Choroid plexus epithelial cell (primary cell): ENCODE results near the gene ZFHX3.

ENCODE experiments used
- DNase-seq: peaks from one replicate; pipeline ENCODE4 v3.0.0-alpha.2; 2010; ENCODE audit warnings: low read depth
- H3K4me3 ChIP-seq: 2 replicates; pipeline ENCODE4 v1.5.1; 2011; ENCODE audit warnings: low read depth, mild to moderate bottlenecking, control low read depth, low read length, moderate library complexity
- TF ChIP-seq, protein P1 (sequence below): conservative IDR thresholded peaks from 2 replicates; pipeline ENCODE4 v1.5.1; 2011; ENCODE audit warnings: low read depth, mild to moderate bottlenecking, control low read depth, inconsistent platforms, low read length, moderate library complexity

The ZFHX3 gene

GRCh38 chr16:72841506-72841905 is 206.4 kb downstream of the ZFHX3 start:
- TF ChIP-seq, protein P1, sequence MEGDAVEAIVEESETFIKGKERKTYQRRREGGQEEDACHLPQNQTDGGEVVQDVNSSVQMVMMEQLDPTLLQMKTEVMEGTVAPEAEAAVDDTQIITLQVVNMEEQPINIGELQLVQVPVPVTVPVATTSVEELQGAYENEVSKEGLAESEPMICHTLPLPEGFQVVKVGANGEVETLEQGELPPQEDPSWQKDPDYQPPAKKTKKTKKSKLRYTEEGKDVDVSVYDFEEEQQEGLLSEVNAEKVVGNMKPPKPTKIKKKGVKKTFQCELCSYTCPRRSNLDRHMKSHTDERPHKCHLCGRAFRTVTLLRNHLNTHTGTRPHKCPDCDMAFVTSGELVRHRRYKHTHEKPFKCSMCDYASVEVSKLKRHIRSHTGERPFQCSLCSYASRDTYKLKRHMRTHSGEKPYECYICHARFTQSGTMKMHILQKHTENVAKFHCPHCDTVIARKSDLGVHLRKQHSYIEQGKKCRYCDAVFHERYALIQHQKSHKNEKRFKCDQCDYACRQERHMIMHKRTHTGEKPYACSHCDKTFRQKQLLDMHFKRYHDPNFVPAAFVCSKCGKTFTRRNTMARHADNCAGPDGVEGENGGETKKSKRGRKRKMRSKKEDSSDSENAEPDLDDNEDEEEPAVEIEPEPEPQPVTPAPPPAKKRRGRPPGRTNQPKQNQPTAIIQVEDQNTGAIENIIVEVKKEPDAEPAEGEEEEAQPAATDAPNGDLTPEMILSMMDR: no peak
- no peak overlapping the region for H3K4me3 ChIP-seq
- no peak for DNase-seq

- TF ChIP-seq, protein P1: no peak
- no peak for DNase-seq
Measured at GRCh38 chr16:72840631-72841381, 207.1 kb downstream of the ZFHX3 start.

DNA sequence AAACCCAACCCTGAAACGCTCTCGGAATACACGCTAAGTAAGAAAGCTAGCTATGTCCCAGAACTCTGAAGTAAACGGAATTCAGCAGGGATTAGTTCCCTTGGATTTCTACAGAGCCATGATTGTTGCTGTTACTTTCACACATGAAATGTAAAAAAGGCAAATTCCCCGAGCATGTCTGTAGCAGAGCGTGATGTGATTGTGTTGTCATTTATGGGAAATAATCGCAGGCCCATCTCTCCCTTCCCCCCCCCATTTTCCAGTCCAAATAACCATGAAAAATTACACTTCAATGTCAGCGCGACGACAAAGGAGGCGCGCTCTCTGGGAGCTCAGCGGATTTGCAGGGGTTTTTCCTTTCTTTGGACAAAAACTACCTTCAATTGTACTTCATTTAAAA is 209.0 kb downstream of the ZFHX3 start:
- H3K4me3 ChIP-seq: no peak overlapping the region
- TF ChIP-seq, protein P1: no peak
- DNase-seq: no peak

More at GRCh38 chr16:72840631-72841381, 207.1 kb downstream of the ZFHX3 start:
- H3K4me3 ChIP-seq: no peak overlapping the region

GRCh38 chr16:72838586-72838910 is 209.4 kb downstream of the ZFHX3 start:
- no peak for DNase-seq
- no peak overlapping the region for H3K4me3 ChIP-seq
- TF ChIP-seq, protein P1: no peak

DNA sequence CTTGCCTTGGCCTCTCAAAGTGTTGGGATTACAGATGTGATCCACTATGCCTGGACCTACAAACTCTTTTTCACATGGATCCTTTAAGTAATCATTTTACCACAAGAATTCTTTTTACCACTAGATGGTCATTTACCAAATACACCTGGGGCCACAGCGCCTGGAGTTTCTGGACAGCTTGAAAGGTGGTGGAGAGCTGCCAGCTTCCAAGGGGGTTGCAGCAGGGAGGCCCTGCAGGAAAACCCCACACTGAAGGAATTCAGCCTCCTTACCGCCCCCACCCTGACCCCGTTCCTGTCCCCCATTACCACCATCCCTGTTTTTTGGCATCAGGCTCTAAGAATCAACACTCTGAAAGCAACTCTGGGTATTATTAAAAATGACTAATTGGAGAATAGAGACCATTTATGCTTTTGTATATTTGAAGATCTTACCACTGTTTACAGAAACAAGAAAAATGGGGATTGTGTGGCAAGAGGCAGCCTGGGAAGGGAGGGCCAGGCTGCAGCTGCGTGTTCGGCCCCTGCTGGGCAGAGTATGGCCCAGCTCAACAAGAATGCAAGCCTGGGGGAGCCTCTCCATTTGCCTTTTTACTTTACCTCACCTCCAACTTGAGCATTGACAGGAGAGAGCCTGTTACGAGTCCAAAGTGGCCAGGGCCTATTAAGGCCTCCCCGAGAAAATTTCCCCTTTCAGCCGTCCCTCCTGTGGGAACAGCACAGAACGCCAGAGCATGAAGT is 209.9 kb downstream of the ZFHX3 start:
- peak; percentile 53 for DNase-seq
- H3K4me3 ChIP-seq: no peak overlapping the region
- TF ChIP-seq, protein P1: no peak

DNA sequence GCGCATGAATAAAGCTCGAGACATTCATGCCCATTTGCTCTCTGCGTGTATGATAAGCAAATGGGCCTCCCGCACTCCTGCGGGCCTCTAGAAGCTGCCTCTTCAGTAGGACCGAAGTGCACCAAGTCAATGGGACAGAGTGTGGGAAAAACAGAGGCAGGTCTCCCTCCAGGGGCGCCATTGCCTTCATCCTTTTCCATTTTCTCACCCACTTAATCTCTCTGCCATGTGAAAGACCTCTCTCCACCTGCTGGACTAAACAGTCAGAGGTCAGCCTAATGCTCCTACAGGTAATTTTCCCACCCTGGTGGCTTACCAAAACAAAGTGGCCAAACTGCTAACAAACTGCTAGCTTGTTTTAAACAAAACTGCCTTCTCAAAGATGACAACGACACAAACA is 210.9 kb downstream of the ZFHX3 start:
- TF ChIP-seq, protein P1: no peak
- no peak overlapping the region for H3K4me3 ChIP-seq
- DNase-seq: no peak
